PFSK-1 (cell line): ENCODE measurements around the gene ID4.

Experiments
- POLR2AphosphoS5 ChIP-seq: IDR thresholded peaks from 2 replicates; pipeline ENCODE4 v1.6.1; 2012; ENCODE audit warnings: low read depth, mild to moderate bottlenecking, control low read depth, low read length, moderate library complexity
- SIN3A ChIP-seq: IDR thresholded peaks from 2 replicates; pipeline ENCODE4 v1.6.1; 2012; ENCODE audit warnings: mild to moderate bottlenecking, low read length, moderate library complexity, borderline replicate concordance; ENCODE audit not compliant: insufficient read depth
- TAF1 ChIP-seq: IDR thresholded peaks from 2 replicates; pipeline ENCODE4 v1.6.1; 2012; ENCODE audit warnings: low read length, control low read depth, borderline replicate concordance; ENCODE audit not compliant: insufficient read depth

DNA sequence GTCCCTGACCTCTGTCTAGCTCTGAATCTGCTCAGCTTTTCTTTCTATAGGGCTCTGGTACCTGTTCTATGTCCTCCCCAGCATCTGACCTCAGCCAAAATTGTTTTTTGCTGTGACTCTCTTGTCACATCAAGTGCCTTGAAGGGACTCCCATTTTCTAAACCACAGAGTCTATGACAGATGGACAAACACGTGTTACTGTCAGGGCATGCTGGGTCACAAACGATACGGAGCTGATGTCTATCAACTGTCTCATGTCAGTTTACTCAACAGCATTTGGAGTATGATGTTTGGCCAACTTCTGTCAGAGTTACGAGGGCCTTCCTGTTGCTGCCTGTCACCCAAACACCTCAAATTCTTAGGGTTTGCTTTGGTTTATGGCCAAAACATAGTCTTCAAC, 20.5 kb downstream of the ID4 start:
- TF ChIP-seq POLR2AphosphoS5 (no peak), TAF1 (no peak), SIN3A (no peak)
